Chondrocyte (in vitro differentiated cells): ENCODE results near the gene SLC35B4. TPM values are rescaled to one million over a fixed set of nuclear protein-coding genes. Genes with fewer than 3 reads are reported as not detected.

Source experiments
- DNase-seq: peaks from one replicate; pipeline ENCODE4 v3.0.0; 2021; ENCODE audit warnings: mixed read lengths, low spot score
- H3K27ac Mint-ChIP-seq: one replicate; pipeline ENCODE4 v1.8.0; 2021; ENCODE audit warnings: mild to moderate bottlenecking, moderate library complexity, mixed read lengths; ENCODE audit not compliant: unreplicated experiment
- H3K27me3 Mint-ChIP-seq: 2 replicates; pipeline ENCODE4 v1.8.0; 2021; ENCODE audit warnings: low read depth, mixed read lengths
- H3K36me3 Mint-ChIP-seq: 2 replicates; pipeline ENCODE4 v1.8.0; 2021; ENCODE audit warnings: low read depth, mixed read lengths
- H3K4me1 Mint-ChIP-seq: 2 replicates; pipeline ENCODE4 v1.8.0; 2021; ENCODE audit warnings: low read depth, mild to moderate bottlenecking, mixed read lengths
- H3K4me3 Mint-ChIP-seq: one replicate; pipeline ENCODE4 v1.8.0; 2021; ENCODE audit warnings: mild to moderate bottlenecking, moderate library complexity, mixed read lengths; ENCODE audit not compliant: unreplicated experiment
- H3K9me3 Mint-ChIP-seq: 2 replicates; pipeline ENCODE4 v1.8.0; 2021; ENCODE audit warnings: low read depth, mixed read lengths
- CTCF ChIP-seq: fragments of 200-600 bp; sonication (generic); IDR thresholded peaks from 2 replicates; pipeline ENCODE4 v1.5.0; 2021; ENCODE audit warnings: antibody characterized with exemption, mild to moderate bottlenecking, moderate library complexity
- total RNA-seq: library from RNA; stranded (reverse); gene quantifications from 3 replicates; pipeline ENCODE4 v1.2.1, GENCODE V29; 2021

Gene SLC35B4
- total RNA-seq, 1 donor from 2014 or later: 25.1 TPM

DNA sequence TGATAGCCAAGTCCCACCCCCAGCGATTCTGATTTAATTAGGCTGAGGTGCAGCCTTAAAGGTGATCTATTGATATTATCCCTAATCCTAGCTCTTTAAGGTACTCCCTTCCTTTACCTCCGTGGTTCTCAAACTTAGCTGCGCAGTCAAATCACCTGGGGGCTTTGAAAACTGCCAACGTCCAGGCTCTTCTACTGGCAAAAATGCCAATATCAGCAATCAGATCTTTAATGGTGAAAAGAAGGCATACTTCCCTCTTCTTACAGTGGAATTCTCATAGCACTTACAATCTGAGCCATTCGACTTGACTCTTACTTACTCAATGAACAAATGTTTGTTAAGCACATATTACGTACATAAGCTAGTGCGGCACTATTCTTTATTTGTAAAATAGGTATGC is 704 bp upstream of the SLC35B4 start:
- no peak for DNase-seq
- peak overlapping the region; percentile 89 for H3K4me3 Mint-ChIP-seq
- peaks cover 15% of the 10 kb centered on the region for H3K4me1 Mint-ChIP-seq
- H3K36me3 Mint-ChIP-seq: no peaks in the 10 kb centered on the region
- no peaks in the 10 kb centered on the region for H3K9me3 Mint-ChIP-seq
- H3K27me3 Mint-ChIP-seq: no peaks in the 10 kb centered on the region
- H3K27ac Mint-ChIP-seq: peak overlapping the region; percentile 84
- no peak for TF ChIP-seq CTCF

- no peak for TF ChIP-seq CTCF
- no peak for DNase-seq
- Mint-ChIP-seq H3K4me3 (peak overlapping the region; percentile 89), H3K36me3 (peaks cover 2% of the 10 kb centered on the region), H3K27me3 (no peaks in the 10 kb centered on the region), H3K9me3 (no peaks in the 10 kb centered on the region), H3K4me1 (peaks cover 15% of the 10 kb centered on the region), H3K27ac (peak overlapping the region; percentile 57)
These were observed 821 bp downstream of the SLC35B4 start for GRCh38 chr7:134315679-134316538.

- no peak overlapping the region for H3K4me3 Mint-ChIP-seq
- peaks cover 2% of the 10 kb centered on the region for H3K36me3 Mint-ChIP-seq
- no peak overlapping the region for H3K27ac Mint-ChIP-seq
- TF ChIP-seq CTCF: no peak
- H3K9me3 Mint-ChIP-seq: no peaks in the 10 kb centered on the region
- H3K4me1 Mint-ChIP-seq: peaks cover 15% of the 10 kb centered on the region
- DNase-seq: no peak
- no peaks in the 10 kb centered on the region for H3K27me3 Mint-ChIP-seq
These were observed 3.2 kb downstream of the SLC35B4 start for GRCh38 chr7:134313543-134313942.

DNA sequence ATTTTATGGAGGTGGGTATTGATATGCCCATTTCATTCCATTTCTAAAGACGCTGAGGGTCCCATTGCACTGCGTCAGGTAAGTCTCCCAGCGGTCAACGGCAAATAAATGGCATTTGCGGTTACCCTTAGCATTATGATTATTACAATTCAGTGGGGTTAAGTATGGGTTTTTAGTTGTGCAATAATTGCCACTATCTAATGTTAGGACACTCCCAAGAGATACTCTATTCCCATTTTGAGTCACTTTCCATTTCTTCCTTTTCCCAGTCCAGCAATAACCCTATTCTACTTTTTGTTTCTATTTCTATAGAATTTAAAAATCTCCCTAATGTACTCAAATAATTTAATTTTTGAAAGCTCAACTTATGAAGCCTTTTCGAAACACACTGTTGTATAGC is 4.0 kb downstream of the SLC35B4 start:
- Mint-ChIP-seq H3K4me1 (peaks cover 15% of the 10 kb centered on the region), H3K4me3 (no peak overlapping the region), H3K9me3 (no peaks in the 10 kb centered on the region), H3K27me3 (no peaks in the 10 kb centered on the region), H3K27ac (no peak overlapping the region), H3K36me3 (peaks cover 3% of the 10 kb centered on the region)
- no peak for DNase-seq
- TF ChIP-seq CTCF: no peak

DNA sequence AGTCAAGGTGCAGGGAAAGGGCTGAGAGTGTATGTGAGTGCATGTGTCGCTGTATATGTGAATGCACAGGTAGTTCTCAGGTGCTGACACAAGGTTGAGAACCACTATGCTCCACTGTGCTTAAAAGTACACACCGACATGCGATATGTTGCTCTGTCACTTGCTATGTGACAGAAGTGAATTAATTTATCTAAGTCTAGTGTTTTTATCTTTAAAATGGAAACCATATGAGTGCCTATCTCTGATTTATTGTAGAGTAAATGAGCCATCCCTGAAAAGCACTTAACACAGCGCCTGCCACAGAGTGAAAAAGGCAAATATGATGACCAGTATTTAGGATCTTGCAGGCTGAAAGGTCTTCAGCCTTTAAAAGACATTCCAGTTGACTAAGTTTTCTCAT is 4.9 kb downstream of the SLC35B4 start:
- Mint-ChIP-seq H3K36me3 (peaks cover 3% of the 10 kb centered on the region), H3K9me3 (no peaks in the 10 kb centered on the region), H3K27me3 (no peaks in the 10 kb centered on the region), H3K4me1 (peaks cover 9% of the 10 kb centered on the region), H3K4me3 (no peak overlapping the region), H3K27ac (no peak overlapping the region)
- no peak for DNase-seq
- no peak for TF ChIP-seq CTCF
